Body of pancreas (tissue), 4 donors: ENCODE results near the gene ZNF576.

Experiments used
- CTCF ChIP-seq, 7 experiments: fragments of 450-650 bp in 4 of 7; fragments of 200-600 bp in 3 of 7; sonication (generic) in 3 of 7; IDR thresholded peaks; one replicate each; pipeline ENCODE4 v1.5.1; 2016 to 2019; ENCODE audit warnings: antibody characterized with exemption in 7 of 7
- POLR2A ChIP-seq, 3 donors: fragments of 450-650 bp; IDR thresholded peaks; one replicate each; pipeline ENCODE4 v1.6.1; 2016; ENCODE audit warnings: antibody characterized with exemption in 3 of 3, mild to moderate bottlenecking in 2 of 3

- TF ChIP-seq POLR2A (IDR thresholded peaks at IDR 0.05) (no peak), CTCF (IDR thresholded peaks at IDR 0.05) (no peak)
Observed at GRCh38 chr19:43591904-43592772, 4.3 kb upstream of the ZNF576 start.
